Measurements from ENCODE around the gene VMP1.

DNA sequence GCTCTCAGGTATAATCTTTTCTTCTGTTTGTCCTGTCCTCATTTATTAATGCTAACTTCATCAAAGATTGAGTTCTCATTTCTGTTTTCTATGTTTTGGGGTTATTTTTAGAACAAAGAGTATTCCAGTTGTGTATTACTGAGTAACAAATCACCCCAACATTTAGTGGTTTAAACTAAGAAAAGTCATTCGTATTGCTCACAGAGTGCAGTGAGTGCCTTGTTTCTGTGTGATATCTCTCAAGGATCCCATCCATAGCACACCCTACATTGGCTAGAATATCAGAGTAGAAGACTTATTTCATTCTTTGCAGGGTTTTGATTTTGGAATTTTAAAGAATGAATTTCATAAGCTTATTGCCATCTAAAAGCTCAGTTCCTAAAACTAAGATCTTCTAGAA is 72.1 kb downstream of the VMP1 start:
- no peak for TF ChIP-seq RAD21 (CRISPR knock-in tag; IDR thresholded peaks at IDR 0.05)
- TF ChIP-seq, protein P1, sequence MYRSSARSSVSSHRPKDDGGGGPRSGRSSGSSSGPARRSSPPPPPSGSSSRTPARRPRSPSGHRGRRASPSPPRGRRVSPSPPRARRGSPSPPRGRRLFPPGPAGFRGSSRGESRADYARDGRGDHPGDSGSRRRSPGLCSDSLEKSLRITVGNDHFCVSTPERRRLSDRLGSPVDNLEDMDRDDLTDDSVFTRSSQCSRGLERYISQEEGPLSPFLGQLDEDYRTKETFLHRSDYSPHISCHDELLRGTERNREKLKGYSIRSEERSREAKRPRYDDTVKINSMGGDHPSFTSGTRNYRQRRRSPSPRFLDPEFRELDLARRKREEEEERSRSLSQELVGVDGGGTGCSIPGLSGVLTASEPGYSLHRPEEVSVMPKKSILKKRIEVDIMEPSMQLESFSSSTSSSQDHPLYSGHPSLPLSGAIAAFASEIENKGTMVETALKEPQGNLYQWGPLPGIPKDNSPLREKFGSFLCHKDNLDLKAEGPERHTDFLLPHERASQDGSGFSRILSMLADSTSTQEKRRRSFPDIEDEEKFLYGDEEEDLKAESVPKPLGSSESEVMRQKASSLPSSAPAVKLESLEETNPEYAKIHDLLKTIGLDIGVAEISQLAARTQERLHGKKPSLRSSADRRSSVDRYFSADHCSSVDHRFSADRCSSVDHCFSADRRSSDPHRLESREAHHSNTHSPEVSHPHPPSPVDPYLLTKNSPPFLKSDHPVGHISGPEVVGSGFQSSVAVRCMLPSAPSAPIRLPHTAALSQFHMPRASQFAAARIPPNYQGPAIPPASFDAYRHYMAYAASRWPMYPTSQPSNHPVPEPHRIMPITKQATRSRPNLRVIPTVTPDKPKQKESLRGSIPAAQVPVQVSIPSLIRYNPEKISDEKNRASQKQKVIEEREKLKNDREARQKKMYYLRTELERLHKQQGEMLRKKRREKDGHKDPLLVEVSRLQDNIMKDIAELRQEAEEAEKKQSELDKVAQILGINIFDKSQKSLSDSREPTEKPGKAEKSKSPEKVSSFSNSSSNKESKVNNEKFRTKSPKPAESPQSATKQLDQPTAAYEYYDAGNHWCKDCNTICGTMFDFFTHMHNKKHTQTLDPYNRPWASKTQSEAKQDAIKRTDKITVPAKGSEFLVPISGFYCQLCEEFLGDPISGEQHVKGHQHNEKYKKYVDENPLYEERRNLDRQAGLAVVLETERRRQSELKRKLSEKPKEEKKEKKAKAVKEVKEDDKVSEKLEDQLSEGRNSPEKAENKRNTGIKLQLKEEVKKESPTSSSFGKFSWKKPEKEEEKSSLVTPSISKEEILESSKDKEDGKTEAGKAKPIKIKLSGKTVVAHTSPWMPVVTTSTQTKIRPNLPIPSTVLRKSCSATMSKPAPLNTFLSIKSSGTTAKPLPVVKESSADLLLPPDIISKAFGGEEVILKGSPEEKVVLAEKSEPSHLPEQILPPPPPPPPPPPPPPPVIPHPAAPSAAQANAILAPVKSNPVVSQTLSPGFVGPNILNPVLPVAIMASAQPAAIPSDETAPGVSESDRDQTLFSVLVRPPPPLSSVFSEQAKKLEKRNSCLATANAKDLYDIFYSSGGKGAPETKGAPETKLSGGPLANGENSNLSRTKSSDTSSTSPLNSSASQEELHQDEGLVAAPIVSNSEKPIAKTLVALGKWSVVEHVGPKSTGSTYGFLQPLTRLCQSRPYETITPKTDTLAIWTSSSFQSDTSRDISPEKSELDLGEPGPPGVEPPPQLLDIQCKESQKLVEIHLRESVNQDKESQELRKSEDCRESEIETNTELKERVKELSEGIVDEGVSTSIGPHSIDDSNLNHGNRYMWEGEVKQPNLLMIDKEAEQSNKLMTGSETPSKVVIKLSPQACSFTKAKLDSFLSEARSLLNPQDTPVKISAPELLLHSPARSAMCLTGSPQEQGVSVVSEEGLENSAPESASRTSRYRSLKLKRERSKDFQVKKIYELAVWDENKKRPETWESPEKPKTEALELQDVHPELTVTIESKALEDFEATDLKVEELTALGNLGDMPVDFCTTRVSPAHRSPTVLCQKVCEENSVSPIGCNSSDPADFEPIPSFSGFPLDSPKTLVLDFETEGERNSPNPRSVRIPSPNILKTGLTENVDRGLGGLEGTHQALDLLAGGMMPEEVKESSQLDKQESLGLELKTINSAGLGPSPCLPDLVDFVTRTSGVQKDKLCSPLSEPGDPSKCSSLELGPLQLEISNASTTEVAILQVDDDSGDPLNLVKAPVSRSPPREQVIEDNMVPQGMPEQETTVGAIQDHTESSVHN (CRISPR knock-in tag; IDR thresholded peaks at IDR 0.05) = no peak
- TF ChIP-seq, protein P2, sequence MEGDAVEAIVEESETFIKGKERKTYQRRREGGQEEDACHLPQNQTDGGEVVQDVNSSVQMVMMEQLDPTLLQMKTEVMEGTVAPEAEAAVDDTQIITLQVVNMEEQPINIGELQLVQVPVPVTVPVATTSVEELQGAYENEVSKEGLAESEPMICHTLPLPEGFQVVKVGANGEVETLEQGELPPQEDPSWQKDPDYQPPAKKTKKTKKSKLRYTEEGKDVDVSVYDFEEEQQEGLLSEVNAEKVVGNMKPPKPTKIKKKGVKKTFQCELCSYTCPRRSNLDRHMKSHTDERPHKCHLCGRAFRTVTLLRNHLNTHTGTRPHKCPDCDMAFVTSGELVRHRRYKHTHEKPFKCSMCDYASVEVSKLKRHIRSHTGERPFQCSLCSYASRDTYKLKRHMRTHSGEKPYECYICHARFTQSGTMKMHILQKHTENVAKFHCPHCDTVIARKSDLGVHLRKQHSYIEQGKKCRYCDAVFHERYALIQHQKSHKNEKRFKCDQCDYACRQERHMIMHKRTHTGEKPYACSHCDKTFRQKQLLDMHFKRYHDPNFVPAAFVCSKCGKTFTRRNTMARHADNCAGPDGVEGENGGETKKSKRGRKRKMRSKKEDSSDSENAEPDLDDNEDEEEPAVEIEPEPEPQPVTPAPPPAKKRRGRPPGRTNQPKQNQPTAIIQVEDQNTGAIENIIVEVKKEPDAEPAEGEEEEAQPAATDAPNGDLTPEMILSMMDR (CRISPR knock-in tag; IDR thresholded peaks at IDR 0.05) = no peak
- TF ChIP-seq, protein P3, sequence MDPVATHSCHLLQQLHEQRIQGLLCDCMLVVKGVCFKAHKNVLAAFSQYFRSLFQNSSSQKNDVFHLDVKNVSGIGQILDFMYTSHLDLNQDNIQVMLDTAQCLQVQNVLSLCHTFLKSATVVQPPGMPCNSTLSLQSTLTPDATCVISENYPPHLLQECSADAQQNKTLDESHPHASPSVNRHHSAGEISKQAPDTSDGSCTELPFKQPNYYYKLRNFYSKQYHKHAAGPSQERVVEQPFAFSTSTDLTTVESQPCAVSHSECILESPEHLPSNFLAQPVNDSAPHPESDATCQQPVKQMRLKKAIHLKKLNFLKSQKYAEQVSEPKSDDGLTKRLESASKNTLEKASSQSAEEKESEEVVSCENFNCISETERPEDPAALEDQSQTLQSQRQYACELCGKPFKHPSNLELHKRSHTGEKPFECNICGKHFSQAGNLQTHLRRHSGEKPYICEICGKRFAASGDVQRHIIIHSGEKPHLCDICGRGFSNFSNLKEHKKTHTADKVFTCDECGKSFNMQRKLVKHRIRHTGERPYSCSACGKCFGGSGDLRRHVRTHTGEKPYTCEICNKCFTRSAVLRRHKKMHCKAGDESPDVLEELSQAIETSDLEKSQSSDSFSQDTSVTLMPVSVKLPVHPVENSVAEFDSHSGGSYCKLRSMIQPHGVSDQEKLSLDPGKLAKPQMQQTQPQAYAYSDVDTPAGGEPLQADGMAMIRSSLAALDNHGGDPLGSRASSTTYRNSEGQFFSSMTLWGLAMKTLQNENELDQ (CRISPR knock-in tag; IDR thresholded peaks at IDR 0.05; ENCODE audit: borderline replicate concordance) = no peak
- no peak for TF ChIP-seq JUND (CRISPR knock-in tag; IDR thresholded peaks at IDR 0.05)
- TF ChIP-seq, protein P4, sequence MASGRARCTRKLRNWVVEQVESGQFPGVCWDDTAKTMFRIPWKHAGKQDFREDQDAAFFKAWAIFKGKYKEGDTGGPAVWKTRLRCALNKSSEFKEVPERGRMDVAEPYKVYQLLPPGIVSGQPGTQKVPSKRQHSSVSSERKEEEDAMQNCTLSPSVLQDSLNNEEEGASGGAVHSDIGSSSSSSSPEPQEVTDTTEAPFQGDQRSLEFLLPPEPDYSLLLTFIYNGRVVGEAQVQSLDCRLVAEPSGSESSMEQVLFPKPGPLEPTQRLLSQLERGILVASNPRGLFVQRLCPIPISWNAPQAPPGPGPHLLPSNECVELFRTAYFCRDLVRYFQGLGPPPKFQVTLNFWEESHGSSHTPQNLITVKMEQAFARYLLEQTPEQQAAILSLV (CRISPR knock-in tag; IDR thresholded peaks at IDR 0.05; ENCODE audit: borderline replicate concordance) = no peak
